Neural progenitor cell (in vitro differentiated cells): Measurements from ENCODE around the gene CCDC66. TPM values are rescaled to one million over a fixed set of nuclear protein-coding genes. Genes with fewer than 3 reads are reported as not detected.

Source experiments
- DNase-seq: peaks from one replicate; pipeline ENCODE4 v3.0.0-alpha.2; 2016; ENCODE audit warnings: low spot score
- H2AFZ ChIP-seq: fragments of 200-600 bp; sonication (generic); replicated peaks from 2 replicates; pipeline ENCODE4 v1.6.1; 2016; ENCODE audit warnings: antibody characterized with exemption
- H3F3A ChIP-seq: fragments of 200-600 bp; sonication (generic); 2 replicates; pipeline ENCODE4 v1.6.1; 2016; ENCODE audit warnings: antibody characterized with exemption, low read depth
- H3K27ac ChIP-seq: fragments of 200-600 bp; sonication (generic); 2 replicates; pipeline ENCODE4 v1.5.1; 2016; ENCODE audit warnings: mild to moderate bottlenecking
- H3K27me3 ChIP-seq: fragments of 200-600 bp; sonication (generic); 2 replicates; pipeline ENCODE4 v1.6.1; 2016; ENCODE audit warnings: mild to moderate bottlenecking, moderate library complexity
- H3K36me3 ChIP-seq: fragments of 200-600 bp; sonication (generic); 2 replicates; pipeline ENCODE4 v1.5.1; 2016
- H3K4me1 ChIP-seq: fragments of 200-600 bp; sonication (generic); 2 replicates; pipeline ENCODE4 v1.6.1; 2016; ENCODE audit warnings: mixed run types
- H3K4me2 ChIP-seq: fragments of 200-600 bp; sonication (generic); 2 replicates; pipeline ENCODE4 v1.6.1; 2016
- H3K4me3 ChIP-seq: fragments of 200-600 bp; sonication (generic); 2 replicates; pipeline ENCODE4 v1.5.1; 2016
- H3K79me2 ChIP-seq: fragments of 200-600 bp; sonication (generic); 2 replicates; pipeline ENCODE4 v1.6.1; 2016; ENCODE audit warnings: low read depth
- H3K9ac ChIP-seq: fragments of 200-600 bp; sonication (generic); 2 replicates; pipeline ENCODE4 v1.6.1; 2016
- H3K9me3 ChIP-seq: fragments of 200-600 bp; sonication (generic); 2 replicates; pipeline ENCODE4 v1.5.1; 2016; ENCODE audit warnings: low read depth
- H4K20me1 ChIP-seq: fragments of 200-600 bp; sonication (generic); 2 replicates; pipeline ENCODE4 v1.6.1; 2016; ENCODE audit warnings: low read depth
- H3K27ac Mint-ChIP-seq: 3 replicates; pipeline ENCODE4 v1.8.0; 2021; ENCODE audit warnings: mixed read lengths
- H3K27me3 Mint-ChIP-seq: 2 replicates; pipeline ENCODE4 v1.8.0; 2022; ENCODE audit warnings: low read depth, mild to moderate bottlenecking, inconsistent platforms, moderate library complexity, mixed read lengths; ENCODE audit not compliant: insufficient read depth
- H3K36me3 Mint-ChIP-seq: 3 replicates; pipeline ENCODE4 v1.8.0; 2021; ENCODE audit warnings: mixed read lengths
- H3K4me1 Mint-ChIP-seq: 3 replicates; pipeline ENCODE4 v1.8.0; 2021; ENCODE audit warnings: mixed read lengths
- H3K4me3 Mint-ChIP-seq: 3 replicates; pipeline ENCODE4 v1.8.0; 2021; ENCODE audit warnings: mild to moderate bottlenecking, moderate library complexity, mixed read lengths
- H3K9me3 Mint-ChIP-seq: 3 replicates; pipeline ENCODE4 v1.8.0; 2020; ENCODE audit warnings: mixed read lengths
- CTCF ChIP-seq: fragments of 200-600 bp; sonication (generic); IDR thresholded peaks from 2 replicates; pipeline ENCODE4 v1.5.1; 2017; ENCODE audit warnings: antibody characterized with exemption, mild to moderate bottlenecking
- EZH2 ChIP-seq: fragments of 200-600 bp; sonication (generic); IDR thresholded peaks from 2 replicates; pipeline ENCODE4 v1.6.1; 2017; ENCODE audit warnings: antibody characterized with exemption, mild to moderate bottlenecking, moderate library complexity
- EZH2phosphoT487 ChIP-seq: fragments of 200-600 bp; sonication (generic); IDR thresholded peaks from 2 replicates; pipeline ENCODE4 v1.6.1; 2017; ENCODE audit warnings: antibody characterized with exemption
- total RNA-seq: library from RNA; depleted of rRNA; stranded (reverse); fragments of >200 nt; gene quantifications from 2 replicates; pipeline ENCODE4 v1.2.3, GENCODE V29; 2015; ENCODE audit warnings: low replicate concordance

Gene CCDC66
- total RNA-seq, 1 donor from 2014 or later, result 34.1 TPM

GRCh38 chr3:56610669-56611335, 53.8 kb downstream of the CCDC66 start:
- no peak overlapping the region for H3K27ac ChIP-seq
- H3K9ac ChIP-seq, result no peak overlapping the region
- peaks cover 11% of the 10 kb centered on the region for H3K36me3 ChIP-seq
- no peak overlapping the region for H3K27ac Mint-ChIP-seq
- no peak overlapping the region for H3K4me3 Mint-ChIP-seq
- no peaks in the 10 kb centered on the region for H4K20me1 ChIP-seq
- H3F3A ChIP-seq, result no peaks in the 10 kb centered on the region
- peaks cover 65% of the 10 kb centered on the region for H3K36me3 Mint-ChIP-seq
- no peak for TF ChIP-seq EZH2phosphoT487
- no peak for TF ChIP-seq EZH2
- peaks cover 11% of the 10 kb centered on the region for H3K79me2 ChIP-seq
- no peaks in the 10 kb centered on the region for H3K27me3 ChIP-seq
- no peak overlapping the region for H2AFZ ChIP-seq
- H3K4me1 Mint-ChIP-seq, result no peaks in the 10 kb centered on the region
- no peak overlapping the region for H3K4me3 ChIP-seq
- no peak overlapping the region for H3K4me2 ChIP-seq
- H3K9me3 Mint-ChIP-seq, result peaks cover 31% of the 10 kb centered on the region
- DNase-seq, result no peak
- peaks cover 2% of the 10 kb centered on the region for H3K27me3 Mint-ChIP-seq
- peaks cover 4% of the 10 kb centered on the region for H3K9me3 ChIP-seq
- H3K4me1 ChIP-seq, result no peaks in the 10 kb centered on the region

GRCh38 chr3:56611364-56611763, 54.4 kb downstream of the CCDC66 start:
- Histone ChIP-seq H4K20me1 (no peaks in the 10 kb centered on the region), H3K79me2 (peaks cover 11% of the 10 kb centered on the region), H3F3A (no peaks in the 10 kb centered on the region), H3K36me3 (peaks cover 11% of the 10 kb centered on the region), H2AFZ (no peak overlapping the region), H3K27ac (no peak overlapping the region), H3K27me3 (no peaks in the 10 kb centered on the region), H3K9me3 (peaks cover 4% of the 10 kb centered on the region), H3K4me3 (no peak overlapping the region), H3K4me1 (no peaks in the 10 kb centered on the region), H3K4me2 (no peak overlapping the region), H3K9ac (no peak overlapping the region)
- peaks cover 31% of the 10 kb centered on the region for H3K9me3 Mint-ChIP-seq
- DNase-seq, result no peak
- H3K4me1 Mint-ChIP-seq, result no peaks in the 10 kb centered on the region
- H3K36me3 Mint-ChIP-seq, result peaks cover 63% of the 10 kb centered on the region
- no peaks in the 10 kb centered on the region for H3K27me3 Mint-ChIP-seq
- no peak overlapping the region for H3K27ac Mint-ChIP-seq
- H3K4me3 Mint-ChIP-seq, result no peak overlapping the region
- TF ChIP-seq CTCF (no peak), EZH2 (no peak), EZH2phosphoT487 (no peak)

GRCh38 chr3:56612146-56612545, 55.2 kb downstream of the CCDC66 start:
- H3K9ac ChIP-seq, result no peak overlapping the region
- no peaks in the 10 kb centered on the region for H3K27me3 ChIP-seq
- Mint-ChIP-seq H3K4me1 (no peaks in the 10 kb centered on the region), H3K27me3 (no peaks in the 10 kb centered on the region), H3K36me3 (peaks cover 57% of the 10 kb centered on the region), H3K9me3 (peaks cover 23% of the 10 kb centered on the region), H3K27ac (no peak overlapping the region), H3K4me3 (no peak overlapping the region)
- DNase-seq, result no peak
- H3K4me1 ChIP-seq, result no peaks in the 10 kb centered on the region
- H3K9me3 ChIP-seq, result peaks cover 4% of the 10 kb centered on the region
- H3K4me2 ChIP-seq, result no peak overlapping the region
- H4K20me1 ChIP-seq, result no peaks in the 10 kb centered on the region
- H3F3A ChIP-seq, result no peaks in the 10 kb centered on the region
- H3K27ac ChIP-seq, result no peak overlapping the region
- peaks cover 11% of the 10 kb centered on the region for H3K79me2 ChIP-seq
- no peak overlapping the region for H3K4me3 ChIP-seq
- no peak overlapping the region for H2AFZ ChIP-seq
- no peak for TF ChIP-seq CTCF
- TF ChIP-seq EZH2, result no peak
- peaks cover 11% of the 10 kb centered on the region for H3K36me3 ChIP-seq

GRCh38 chr3:56613016-56613415, 56.0 kb downstream of the CCDC66 start:
- H4K20me1 ChIP-seq, result no peaks in the 10 kb centered on the region
- H3K27ac Mint-ChIP-seq, result no peak overlapping the region
- H2AFZ ChIP-seq, result no peak overlapping the region
- peaks cover 14% of the 10 kb centered on the region for H3K9me3 Mint-ChIP-seq
- TF ChIP-seq EZH2 (no peak), CTCF (no peak), EZH2phosphoT487 (no peak)
- H3K27me3 Mint-ChIP-seq, result no peaks in the 10 kb centered on the region
- H3K9ac ChIP-seq, result no peak overlapping the region
- no peak overlapping the region for H3K27ac ChIP-seq
- peaks cover 51% of the 10 kb centered on the region for H3K36me3 Mint-ChIP-seq
- H3F3A ChIP-seq, result no peaks in the 10 kb centered on the region
- no peaks in the 10 kb centered on the region for H3K27me3 ChIP-seq
- no peaks in the 10 kb centered on the region for H3K4me1 Mint-ChIP-seq
- no peaks in the 10 kb centered on the region for H3K4me1 ChIP-seq
- H3K4me2 ChIP-seq, result no peak overlapping the region
- H3K9me3 ChIP-seq, result peaks cover 4% of the 10 kb centered on the region
- no peak for DNase-seq
- H3K4me3 Mint-ChIP-seq, result no peak overlapping the region
- no peak overlapping the region for H3K4me3 ChIP-seq
- H3K79me2 ChIP-seq, result peaks cover 7% of the 10 kb centered on the region
- H3K36me3 ChIP-seq, result peaks cover 11% of the 10 kb centered on the region
